A204.1 (cell line): ENCODE data around the gene ZNF724.

Source experiments
- FAIRE-seq: peaks from 2 replicates; lab custom pipeline; 2012; peaks lifted over from hg19 to GRCh38; lab: Jason Lieb, UNC

Gene ZNF724

DNA sequence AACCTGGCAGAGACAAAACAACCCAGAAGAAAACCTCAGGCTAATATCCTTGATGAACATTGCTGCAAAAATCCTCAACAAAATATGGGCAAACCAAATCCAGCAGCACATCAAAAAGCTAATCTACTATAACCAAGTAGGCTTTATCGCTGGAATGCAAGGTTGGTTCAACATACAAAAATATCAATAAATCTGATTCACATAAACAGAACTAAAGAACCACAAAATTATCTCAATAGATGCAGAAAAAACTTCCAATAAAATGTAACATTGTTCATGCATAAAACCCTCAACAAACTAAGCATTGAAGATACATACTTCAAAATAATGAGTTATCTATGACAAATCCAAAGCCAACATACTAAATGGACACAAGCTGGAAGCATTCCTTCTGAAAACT, 8.8 kb downstream of the ZNF724 start:
- no peak for FAIRE-seq

DNA sequence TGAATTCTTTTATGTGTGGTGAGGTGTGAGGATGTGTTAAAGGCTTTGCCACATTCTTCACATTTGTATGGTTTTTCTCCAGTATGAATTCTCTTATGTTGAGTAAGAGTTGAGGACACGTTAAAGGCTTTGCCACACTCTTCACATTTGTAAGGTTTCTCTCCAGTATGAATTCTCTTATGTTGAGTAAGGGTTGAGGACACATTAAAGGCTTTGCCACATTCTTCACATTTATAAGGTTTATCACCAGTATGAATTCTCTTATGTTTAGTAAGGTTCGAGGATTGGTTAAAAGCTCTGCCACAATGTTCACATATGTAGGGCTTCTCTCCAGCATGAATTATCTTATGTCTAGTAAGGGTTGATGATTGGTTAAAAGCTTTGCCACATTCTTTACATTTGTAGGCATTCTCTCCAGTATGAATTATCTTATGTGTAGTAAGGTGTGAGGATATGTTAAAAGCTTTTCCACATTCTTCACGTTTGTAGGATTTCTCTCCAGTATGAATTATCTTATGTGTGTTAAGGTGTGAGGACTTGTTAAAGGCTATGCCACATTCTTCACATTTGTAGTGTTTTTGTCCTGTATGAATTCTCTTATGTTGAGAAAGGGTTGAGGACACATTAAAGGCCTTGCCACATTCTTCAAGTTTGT, 27.1 kb downstream of the ZNF724 start:
- no peak for FAIRE-seq

- FAIRE-seq, result no peak
Observed at GRCh38 chr19:23203841-23204344, 46.3 kb downstream of the ZNF724 start.

GRCh38 chr19:23190341-23190740, 59.9 kb downstream of the ZNF724 start:
- no peak for FAIRE-seq

GRCh38 chr19:23183251-23183650, 66.9 kb downstream of the ZNF724 start:
- FAIRE-seq, result no peak
